Ovary (tissue), 9 donors: ENCODE measurements around the gene ULBP3. TPM values are rescaled to one million over a fixed set of nuclear protein-coding genes. Genes with fewer than 3 reads are reported as not detected.

ENCODE experiments used
- DNase-seq, 5 donors: peaks; one replicate each; pipeline ENCODE4 v3.0.0-alpha.2; 2019 to 2020
- H3K27ac ChIP-seq, 2 donors: fragments of 200-600 bp; one replicate each; pipeline versions ENCODE4 v1.5.1 to v1.8.0; 2019 to 2022
- H3K27me3 ChIP-seq: fragments of 200-600 bp; one replicate; pipeline ENCODE4 v1.8.0; 2022
- H3K36me3 ChIP-seq: fragments of 200-600 bp; sonication (generic); one replicate; pipeline ENCODE4 v1.5.1; 2019
- H3K4me1 ChIP-seq: one replicate; pipeline ENCODE4 v1.8.1; 2013; ENCODE audit warnings: mild to moderate bottlenecking, moderate library complexity; ENCODE audit not compliant: insufficient read depth
- H3K4me3 ChIP-seq: fragments of 200-600 bp; sonication (generic); one replicate; pipeline ENCODE4 v1.5.1; 2017
- H3K9me3 ChIP-seq, 2 donors: fragments of 200-600 bp in 1 of 2; sonication (generic) in 1 of 2; one replicate each; pipeline versions ENCODE4 v1.5.1 to v1.8.1; 2013 to 2019; ENCODE audit warnings: mild to moderate bottlenecking in 1 of 2, moderate library complexity in 1 of 2
- EP300 ChIP-seq: sonication (generic); formaldehyde crosslinking; IDR thresholded peaks from one replicate; pipeline ENCODE4 v1.6.1; 2017; ENCODE audit warnings: antibody characterized with exemption
- POLR2A ChIP-seq: fragments of 450-650 bp; IDR thresholded peaks from one replicate; pipeline ENCODE4 v1.6.1; 2017; ENCODE audit warnings: antibody characterized with exemption, mild to moderate bottlenecking, moderate library complexity
- WGBS, 3 donors: extraction: QIAGEN DNeasy Blood & Tissue Kit in 1 of 3; methylation state at CpG; one replicate each; pipeline versions ENCODE4 v1.1.5 to v1.1.7; 2013 to 2017; 5-methylcytosine and 5-hydroxymethylcytosine counted together
- intact Hi-C, 4 donors: fragments of 100-400 bp; cut with DNase I; formaldehyde crosslinking; loops; one replicate each; pipeline versions ENCODE4 v1.11.0 to v1.15.1; 2022 to 2023
- polyA plus RNA-seq, 2 donors: library from polyadenylated mRNA; stranded (reverse); fragments of 200-250 nt in 1 of 2; fragments of 350-450 nt in 1 of 2; fragmentation: Illumina TruSeq in 1 of 2; extraction: RNeasy Lipid Tissue Mini Kit (QIAGEN cat#74804) in 1 of 2; gene quantifications; one replicate each; pipeline ENCODE4 v1.2.3, GENCODE V29; 2013 to 2014
- total RNA-seq, 7 donors: library from RNA; depleted of rRNA in 2 of 7; stranded (reverse); fragments of >200 nt in 2 of 7; fragmentation: NEBNext Ultra II Directional in 3 of 7; extraction: Animal tissue kit (Norgen Biotek cat#: 25700) in 3 of 7; gene quantifications; one replicate each; pipeline versions ENCODE4 v1.1.0 to v1.2.4, GENCODE V29; 2016 to 2023
- TF ChIP-seq, protein P1 (sequence below), 3 donors: fragments of 450-650 bp in 2 of 3; fragments of 200-600 bp in 1 of 3; IDR thresholded peaks; one replicate each; pipeline versions ENCODE4 v1.5.1 to v1.8.0; 2016 to 2022; ENCODE audit warnings: antibody characterized with exemption in 3 of 3, mild to moderate bottlenecking in 1 of 3
- donor health status: DM: no; HTN: no; CAD: no; lungs with moderate emphysema.
- donor health status: DM: no; HTN: no; CAD: no.
- donor health status: Bipolar disorder and iron deficiency.
- donor health status: DM: yes; HTN: yes; CAD: no.
- donor health status: DM: no; HTN: no; CAD: no.
- donor health status: DM: yes; HTN: yes; CAD: no.

ULBP3 gene
- total and polyA plus RNA-seq, 9 donors: 0.66 to 2.5 (median 1.6) TPM; not detected in 2

DNA sequence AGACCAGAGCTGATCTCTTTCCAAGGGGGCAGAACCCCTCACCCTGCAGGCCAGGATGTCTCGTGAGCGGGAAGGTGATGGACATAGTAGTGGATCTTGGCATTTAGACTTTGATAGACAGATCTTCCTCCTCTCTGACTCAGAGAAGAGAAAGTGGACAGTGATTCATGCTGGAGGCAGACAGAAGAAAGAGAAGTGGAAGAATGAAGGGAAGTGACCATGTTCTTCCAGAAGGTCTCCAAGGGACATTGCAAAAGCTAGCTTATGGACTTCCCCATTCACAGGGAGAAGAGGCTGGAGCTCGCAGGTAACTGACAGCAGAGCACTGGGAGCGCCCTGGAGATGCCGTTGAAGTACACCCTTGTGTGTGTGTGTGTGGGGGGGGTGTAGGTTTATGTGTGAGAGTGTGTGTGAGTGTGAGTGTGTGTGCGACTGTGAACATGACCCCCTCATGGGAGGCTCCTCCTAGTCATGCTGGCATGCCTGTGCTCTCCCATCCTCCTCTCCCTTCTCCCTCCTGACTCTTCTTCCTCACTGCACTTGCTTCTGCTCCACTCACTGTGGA is 35.6 kb downstream of the ULBP3 start:
- no peak for TF ChIP-seq EP300
- no peak for TF ChIP-seq POLR2A
- TF ChIP-seq, protein P1, sequence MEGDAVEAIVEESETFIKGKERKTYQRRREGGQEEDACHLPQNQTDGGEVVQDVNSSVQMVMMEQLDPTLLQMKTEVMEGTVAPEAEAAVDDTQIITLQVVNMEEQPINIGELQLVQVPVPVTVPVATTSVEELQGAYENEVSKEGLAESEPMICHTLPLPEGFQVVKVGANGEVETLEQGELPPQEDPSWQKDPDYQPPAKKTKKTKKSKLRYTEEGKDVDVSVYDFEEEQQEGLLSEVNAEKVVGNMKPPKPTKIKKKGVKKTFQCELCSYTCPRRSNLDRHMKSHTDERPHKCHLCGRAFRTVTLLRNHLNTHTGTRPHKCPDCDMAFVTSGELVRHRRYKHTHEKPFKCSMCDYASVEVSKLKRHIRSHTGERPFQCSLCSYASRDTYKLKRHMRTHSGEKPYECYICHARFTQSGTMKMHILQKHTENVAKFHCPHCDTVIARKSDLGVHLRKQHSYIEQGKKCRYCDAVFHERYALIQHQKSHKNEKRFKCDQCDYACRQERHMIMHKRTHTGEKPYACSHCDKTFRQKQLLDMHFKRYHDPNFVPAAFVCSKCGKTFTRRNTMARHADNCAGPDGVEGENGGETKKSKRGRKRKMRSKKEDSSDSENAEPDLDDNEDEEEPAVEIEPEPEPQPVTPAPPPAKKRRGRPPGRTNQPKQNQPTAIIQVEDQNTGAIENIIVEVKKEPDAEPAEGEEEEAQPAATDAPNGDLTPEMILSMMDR (IDR thresholded peaks at IDR 0.05): no peak
- Histone ChIP-seq H3K4me1 (peaks cover 5% of the 10 kb centered on the region), H3K36me3 (no peaks in the 10 kb centered on the region), H3K4me3 (no peak overlapping the region), H3K27me3 (no peaks in the 10 kb centered on the region), H3K27ac (no peak overlapping the region), H3K9me3 (no peaks in the 10 kb centered on the region)
- intact Hi-C loops: no loop called here
- DNase-seq: no peak
- 86 to 93% (median 88%) methylated on average over 6 of the region's 6 CpGs for WGBS, 3 donors

DNA sequence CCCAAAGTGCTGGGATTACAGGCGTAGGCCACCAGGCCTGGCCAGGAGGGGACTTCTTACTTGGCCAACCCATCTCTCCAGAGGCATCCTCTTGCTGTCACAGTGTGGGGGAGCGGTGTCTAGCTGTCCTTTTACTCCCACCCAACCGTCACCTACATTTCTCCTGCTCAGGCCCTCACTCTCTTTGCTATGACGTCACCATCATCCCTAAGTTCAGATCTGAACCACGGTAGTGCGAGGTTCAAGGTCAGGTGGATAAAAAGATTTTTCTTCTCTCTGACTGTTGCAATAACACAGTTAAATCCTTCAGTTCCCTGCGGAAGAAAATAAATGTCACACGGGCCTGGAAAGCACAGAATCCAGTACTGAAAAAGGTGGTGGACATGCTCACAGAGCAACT is 36.3 kb downstream of the ULBP3 start:
- intact Hi-C loops: no loop called here
- Histone ChIP-seq H3K27ac (no peak overlapping the region), H3K4me1 (peaks cover 2% of the 10 kb centered on the region), H3K9me3 (no peaks in the 10 kb centered on the region), H3K36me3 (no peaks in the 10 kb centered on the region), H3K4me3 (no peak overlapping the region), H3K27me3 (no peaks in the 10 kb centered on the region)
- TF ChIP-seq, protein P1 (IDR thresholded peaks at IDR 0.05): no peak
- no peak for TF ChIP-seq EP300
- TF ChIP-seq POLR2A: no peak
- 70 to 82% (median 70%) methylated on average over 8 of the region's 8 CpGs for WGBS, 3 donors
- no peak for DNase-seq

DNA sequence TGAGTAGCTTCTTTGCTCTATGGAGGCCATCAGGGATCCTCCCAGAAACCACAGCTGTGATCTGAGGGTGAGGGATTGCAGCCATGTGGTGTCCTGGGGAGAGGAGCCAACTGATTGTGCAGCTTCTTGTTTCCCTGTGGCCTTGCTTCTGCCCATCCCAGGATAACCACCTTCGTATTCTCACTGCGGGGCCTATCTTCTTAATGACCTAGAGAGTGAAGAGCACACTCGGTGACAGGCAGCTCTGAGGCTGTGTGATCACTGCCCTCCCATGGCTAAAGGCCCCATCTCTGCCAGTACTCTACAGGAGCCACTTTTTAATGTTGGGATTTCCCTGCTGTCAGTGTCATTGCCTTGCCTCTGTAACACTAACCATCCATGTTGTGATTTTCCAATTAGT is 38.3 kb downstream of the ULBP3 start:
- WGBS, 3 donors: 34 to 52% (median 38%) methylated on average over 3 of the region's 3 CpGs
- H3K27ac ChIP-seq: no peak overlapping the region
- H3K4me1 ChIP-seq: no peaks in the 10 kb centered on the region
- DNase-seq: no peak
- no peaks in the 10 kb centered on the region for H3K27me3 ChIP-seq
- no peaks in the 10 kb centered on the region for H3K9me3 ChIP-seq
- intact Hi-C loops: no loop called here
- TF ChIP-seq POLR2A: no peak
- no peaks in the 10 kb centered on the region for H3K36me3 ChIP-seq
- no peak overlapping the region for H3K4me3 ChIP-seq

DNA sequence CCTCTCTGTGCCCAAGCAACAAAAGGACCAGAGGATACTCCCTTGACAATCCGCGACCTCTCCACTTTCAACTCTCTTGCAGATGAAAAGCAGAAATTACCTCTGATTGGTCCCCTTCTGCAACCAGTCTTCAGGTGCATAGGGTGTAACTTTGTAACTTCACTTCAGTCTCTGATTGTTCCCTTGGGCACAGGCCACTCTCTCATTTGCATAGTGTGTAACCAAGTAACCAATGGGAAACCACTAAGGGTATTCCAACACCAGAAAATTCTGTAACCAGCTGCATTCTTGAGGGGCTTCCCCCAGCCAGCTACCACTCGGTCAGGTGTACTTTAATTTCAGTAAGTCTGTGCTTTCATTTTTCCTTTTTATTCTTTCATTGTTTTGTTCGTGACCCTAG is 39.2 kb downstream of the ULBP3 start:
- Histone ChIP-seq H3K27me3 (no peaks in the 10 kb centered on the region), H3K27ac (no peak overlapping the region), H3K4me1 (no peaks in the 10 kb centered on the region), H3K9me3 (no peaks in the 10 kb centered on the region), H3K4me3 (no peak overlapping the region), H3K36me3 (no peaks in the 10 kb centered on the region)
- DNase-seq: no peak
- intact Hi-C loops: no loop called here
- TF ChIP-seq EP300 (no peak), POLR2A (no peak)
- TF ChIP-seq, protein P1 (IDR thresholded peaks at IDR 0.05): no peak
- WGBS, 3 donors: 74 to 88% (median 82%) methylated on average over 4 of the region's 4 CpGs

DNA sequence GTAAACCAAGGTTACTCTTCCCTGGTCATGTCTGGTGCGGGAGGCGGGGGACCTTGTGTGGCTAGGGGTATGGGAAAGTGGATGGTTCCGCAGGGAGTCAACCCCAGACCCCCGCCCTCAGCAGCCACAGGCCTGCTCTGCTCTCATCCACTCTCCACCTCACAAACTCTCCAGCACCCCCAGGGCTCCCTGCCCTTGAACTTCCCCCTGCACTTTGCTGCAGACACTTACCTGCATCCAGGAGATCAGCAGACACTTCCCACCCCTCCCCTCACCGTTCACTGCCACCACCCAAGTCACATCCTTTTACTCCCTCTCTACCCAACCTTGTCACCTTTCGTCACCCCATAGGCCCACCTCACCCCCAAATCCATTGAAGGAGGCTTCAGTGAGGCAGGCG is 39.6 kb downstream of the ULBP3 start:
- DNase-seq: no peak

More for the DNA sequence above, 39.6 kb downstream of the ULBP3 start:
- 85 to 90% (median 86%) methylated on average over 7 of the region's 7 CpGs for WGBS, 3 donors
- intact Hi-C loops: no loop called here
- Histone ChIP-seq H3K4me1 (no peaks in the 10 kb centered on the region), H3K4me3 (no peak overlapping the region), H3K27me3 (no peaks in the 10 kb centered on the region), H3K9me3 (no peaks in the 10 kb centered on the region), H3K36me3 (no peaks in the 10 kb centered on the region), H3K27ac (no peak overlapping the region)
- no peak for TF ChIP-seq POLR2A
